IMR-90 (cell line): ENCODE measurements around the gene CP. TPM values are rescaled to one million over a fixed set of nuclear protein-coding genes. Genes with fewer than 3 reads are reported as not detected.

Source experiments
- ATAC-seq: fragments of 200-7000 bp; cut with Tn5 transposase; 2 replicates; pipeline ENCODE4 v1.9.1; 2020; ENCODE audit warnings: low read depth, mild to moderate bottlenecking, moderate library complexity
- BruUV-seq: library from RNA; stranded (reverse); fragments of 400-500 nt; replicated peaks from 2 replicates; lab custom pipeline; 2021; lab: Mats Ljungman, UMichigan
- CTCF ChIA-PET: fragments of 300-600 bp; formaldehyde crosslinking; extraction: SDS; loops from one replicate; lab custom pipeline; 2021; ENCODE audit warnings: antibody characterized with exemption; lab: Yijun Ruan, JAX
- POLR2A ChIA-PET: fragments of 300-600 bp; sonication (Branson Sonifier 250); formaldehyde crosslinking; loops from one replicate; lab custom pipeline; 2022; ENCODE audit warnings: antibody characterized with exemption; ENCODE audit not compliant: unreplicated experiment; lab: Charles Lee
- DNase-seq: peaks from one replicate; pipeline ENCODE4 v3.0.0; 2013
- H2AFZ ChIP-seq: replicated peaks from 2 replicates; pipeline ENCODE3; 2013; ENCODE audit warnings: low read length, mild to moderate bottlenecking; ENCODE audit not compliant: poor library complexity
- H2AK5ac ChIP-seq: 2 replicates; pipeline ENCODE4 v1.6.1; 2013; ENCODE audit warnings: low read depth, low read length, inconsistent platforms
- H2AK9ac ChIP-seq: replicated peaks from 2 replicates; pipeline ENCODE3; 2013; ENCODE audit warnings: mild to moderate bottlenecking, low read depth, low read length, moderate library complexity; ENCODE audit not compliant: poor library complexity
- H2BK120ac ChIP-seq: 2 replicates; pipeline ENCODE4 v1.6.1; 2013; ENCODE audit warnings: low read depth, low read length, inconsistent platforms
- H2BK15ac ChIP-seq: 3 replicates; pipeline ENCODE4 v1.6.1; 2013; ENCODE audit warnings: low read depth, low read length, inconsistent platforms
- H2BK20ac ChIP-seq: 2 replicates; pipeline ENCODE4 v1.6.1; 2013; ENCODE audit warnings: low read depth, mild to moderate bottlenecking, inconsistent platforms, low read length, moderate library complexity
- H2BK5ac ChIP-seq: 2 replicates; pipeline ENCODE4 v1.6.1; 2013; ENCODE audit warnings: mild to moderate bottlenecking, low read depth, low read length, inconsistent platforms; ENCODE audit not compliant: poor library complexity, severe bottlenecking
- H3K14ac ChIP-seq: replicated peaks from 2 replicates; pipeline ENCODE4 v1.6.1; 2013; ENCODE audit warnings: low read depth, low read length, inconsistent platforms
- H3K18ac ChIP-seq: 2 replicates; pipeline ENCODE4 v1.6.1; 2013; ENCODE audit warnings: low read depth, low read length, control low read depth
- H3K23ac ChIP-seq: 2 replicates; pipeline ENCODE4 v1.6.1; 2013; ENCODE audit warnings: low read depth, low read length, inconsistent platforms
- H3K27ac ChIP-seq: 2 replicates; pipeline ENCODE4 v1.5.1; 2013; ENCODE audit warnings: mild to moderate bottlenecking, control low read depth, low read length; ENCODE audit not compliant: insufficient read depth
- H3K27me3 ChIP-seq: 2 replicates; pipeline ENCODE4 v1.6.1; 2013; ENCODE audit warnings: low read length; ENCODE audit not compliant: control insufficient read depth, insufficient read depth
- H3K36me3 ChIP-seq: 2 replicates; pipeline ENCODE4 v1.6.1; 2013; ENCODE audit warnings: low read length, mixed read lengths; ENCODE audit not compliant: control insufficient read depth, insufficient read depth
- H3K4ac ChIP-seq: 2 replicates; pipeline ENCODE4 v1.6.1; 2013; ENCODE audit warnings: low read depth, low read length, inconsistent platforms
- H3K4me1 ChIP-seq: 2 replicates; pipeline ENCODE4 v1.6.1; 2013; ENCODE audit warnings: low read length, mixed read lengths; ENCODE audit not compliant: control insufficient read depth, insufficient read depth
- H3K4me2 ChIP-seq: 2 replicates; pipeline ENCODE4 v1.6.1; 2013; ENCODE audit warnings: low read depth, mild to moderate bottlenecking, control low read depth, low read length, moderate library complexity
- H3K4me3 ChIP-seq: 2 replicates; pipeline ENCODE4 v1.5.1; 2013; ENCODE audit warnings: low read depth, mild to moderate bottlenecking, control low read depth, low read length, moderate library complexity; ENCODE audit not compliant: insufficient read depth
- H3K56ac ChIP-seq: 2 replicates; pipeline ENCODE4 v1.6.1; 2013; ENCODE audit warnings: low read length, inconsistent platforms; ENCODE audit not compliant: insufficient read depth; ENCODE audit errors: extremely low read depth
- H3K79me1 ChIP-seq, 2 experiments: 2 replicates each; pipeline ENCODE4 v1.6.1; 2013; ENCODE audit warnings: low read length in 2 of 2, inconsistent platforms in 1 of 2, low read depth in 1 of 2
- H3K9ac ChIP-seq: 2 replicates; pipeline ENCODE4 v1.6.1; 2013; ENCODE audit warnings: low read depth, low read length, control low read depth
- H3K9me1 ChIP-seq: 2 replicates; pipeline ENCODE4 v1.6.1; 2013; ENCODE audit warnings: low read length, inconsistent platforms; ENCODE audit not compliant: insufficient read depth
- H3K9me3 ChIP-seq: 2 replicates; pipeline ENCODE4 v1.6.1; 2013; ENCODE audit warnings: low read length; ENCODE audit not compliant: control insufficient read depth, insufficient read depth
- H4K20me1 ChIP-seq: 2 replicates; pipeline ENCODE4 v1.6.1; 2013; ENCODE audit warnings: low read length, inconsistent platforms; ENCODE audit not compliant: insufficient read depth
- H4K5ac ChIP-seq: 2 replicates; pipeline ENCODE4 v1.6.1; 2013; ENCODE audit warnings: mild to moderate bottlenecking, low read depth, low read length, control low read depth
- H4K8ac ChIP-seq, 2 experiments: 2 replicates each; pipeline ENCODE4 v1.6.1; 2013; ENCODE audit warnings: low read depth in 2 of 2, low read length in 2 of 2, control low read depth in 1 of 2, inconsistent platforms in 1 of 2
- H4K91ac ChIP-seq: 2 replicates; pipeline ENCODE4 v1.6.1; 2013; ENCODE audit warnings: low read depth, low read length, inconsistent platforms; ENCODE audit not compliant: insufficient read depth
- WGBS, 2 experiments: methylation state at CpG; one replicate each; pipeline versions ENCODE4 v1.1.5 to v1.1.7; 2013; ENCODE audit warnings: missing lambda C conversion rate in 2 of 2; ENCODE audit not compliant: insufficient read length in 1 of 2; ENCODE audit errors: extremely low coverage in 2 of 2; 5-methylcytosine and 5-hydroxymethylcytosine counted together
- dilution Hi-C: fragments of 300-500 bp; cut with HindIII; formaldehyde crosslinking; loops from one replicate; pipeline ENCODE4 v1.14.3; 2018; ENCODE audit warnings: low sequenced_read_pairs; ENCODE audit not compliant: unreplicated experiment
- in situ Hi-C: fragments of 300-500 bp; cut with MboI; formaldehyde crosslinking; loops from 3 replicates; pipeline ENCODE4 v1.14.3; 2019; ENCODE audit warnings: low sequenced_read_pairs, inconsistent platforms, mixed read lengths
- intact Hi-C: fragments of 100-400 bp; cut with micrococcal nuclease; formaldehyde crosslinking; loops from 2 replicates; pipeline ENCODE4 v1.10.0; 2022
- polyA plus RNA-seq, 3 experiments: library from polyadenylated mRNA; depleted of rRNA; stranded (reverse); fragments of >200 nt; gene quantifications; 2 replicates each; pipeline ENCODE4 v1.2.3, GENCODE V29; 2012; ENCODE audit warnings: low replicate concordance in 1 of 3
- total RNA-seq: library from RNA; depleted of rRNA; stranded (reverse); fragments of >200 nt; gene quantifications from 2 replicates; pipeline ENCODE4 v1.2.3, GENCODE V29; 2012
- TF ChIP-seq, protein P1 (sequence below): conservative IDR thresholded peaks from 2 replicates; pipeline ENCODE4 v1.5.1; 2012; ENCODE audit warnings: mild to moderate bottlenecking, low read depth, low read length, improper control_type of control experiment

Gene CP
- total and polyA plus RNA-seq, 2 of the 4 experiments (the other 2 are of a cell fraction), result not detected

DNA sequence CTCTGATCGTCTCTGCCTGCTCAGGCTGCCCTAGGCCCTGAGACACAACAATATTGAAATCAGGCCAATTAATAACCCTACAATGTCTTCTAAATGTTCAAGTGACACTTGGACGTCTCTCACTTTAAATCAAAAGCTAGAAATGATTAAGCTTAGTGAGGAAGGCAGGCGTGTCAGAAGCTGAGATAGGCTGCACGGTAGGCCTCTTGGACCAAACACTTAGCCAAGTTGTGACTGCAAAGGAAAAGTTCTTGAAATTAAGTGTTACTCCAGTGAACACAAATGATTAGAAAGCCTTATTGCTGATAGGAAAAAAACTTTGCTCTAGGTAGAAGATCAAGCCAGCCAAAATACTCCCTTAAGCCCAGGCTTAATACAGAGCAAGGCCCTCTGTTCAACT, 90.0 kb downstream of the CP start:
- Histone ChIP-seq H4K91ac (no peak overlapping the region), H2BK120ac (no peak overlapping the region), H3K18ac (no peak overlapping the region), H3K27me3 (no peaks in the 10 kb centered on the region), H3K23ac (peak overlapping the region; percentile 63; the same call in 1 of the 2 replicates), H3K4me3 (no peak overlapping the region), H3K14ac (no peak overlapping the region; the same call in 1 of the 2 replicates), H3K56ac (no peak overlapping the region), H2AK9ac (no peak overlapping the region), H3K4me1 (peaks cover 12% of the 10 kb centered on the region), H2BK20ac (no peak overlapping the region), H3K9me3 (no peaks in the 10 kb centered on the region), H3K9me1 (peaks cover 8% of the 10 kb centered on the region), H3K9ac (no peak overlapping the region), H3K36me3 (no peaks in the 10 kb centered on the region), H2AFZ (no peak overlapping the region), H4K20me1 (0 out of 2 replicates have a peak, but pooled peaks cover 4% of the 10 kb centered on the region), H3K79me1 (peaks cover 33 to 66% of the 10 kb centered on the region in 2 experiments), H3K27ac (no peak overlapping the region), H3K4ac (no peak overlapping the region), H2BK15ac (no peak overlapping the region), H4K8ac (no peak overlapping the region), H3K4me2 (peak overlapping the region; percentile 6; the same call in 1 of the 2 replicates), H4K5ac (no peak overlapping the region), H2BK5ac (no peak overlapping the region), H2AK5ac (0 out of 2 replicates have a peak overlapping the region, but pooled peaks have one; percentile 7)
- no CpG with 5 or more reads among the region's 4 CpGs for WGBS, 2 experiments
- DNase-seq (no peak), ATAC-seq (no peak)
- POLR2A ChIA-PET, result no interaction called here
- dilution Hi-C loops (no loop called here), in situ Hi-C loops (no loop called here), intact Hi-C loops (no loop called here)
- CTCF ChIA-PET, result no interaction called here
- TF ChIP-seq, protein P1, sequence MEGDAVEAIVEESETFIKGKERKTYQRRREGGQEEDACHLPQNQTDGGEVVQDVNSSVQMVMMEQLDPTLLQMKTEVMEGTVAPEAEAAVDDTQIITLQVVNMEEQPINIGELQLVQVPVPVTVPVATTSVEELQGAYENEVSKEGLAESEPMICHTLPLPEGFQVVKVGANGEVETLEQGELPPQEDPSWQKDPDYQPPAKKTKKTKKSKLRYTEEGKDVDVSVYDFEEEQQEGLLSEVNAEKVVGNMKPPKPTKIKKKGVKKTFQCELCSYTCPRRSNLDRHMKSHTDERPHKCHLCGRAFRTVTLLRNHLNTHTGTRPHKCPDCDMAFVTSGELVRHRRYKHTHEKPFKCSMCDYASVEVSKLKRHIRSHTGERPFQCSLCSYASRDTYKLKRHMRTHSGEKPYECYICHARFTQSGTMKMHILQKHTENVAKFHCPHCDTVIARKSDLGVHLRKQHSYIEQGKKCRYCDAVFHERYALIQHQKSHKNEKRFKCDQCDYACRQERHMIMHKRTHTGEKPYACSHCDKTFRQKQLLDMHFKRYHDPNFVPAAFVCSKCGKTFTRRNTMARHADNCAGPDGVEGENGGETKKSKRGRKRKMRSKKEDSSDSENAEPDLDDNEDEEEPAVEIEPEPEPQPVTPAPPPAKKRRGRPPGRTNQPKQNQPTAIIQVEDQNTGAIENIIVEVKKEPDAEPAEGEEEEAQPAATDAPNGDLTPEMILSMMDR, result no peak
- BruUV-seq, result no TSS peak
